Measurements from ENCODE around the gene MALT1.

- TF ChIP-seq, protein P1, sequence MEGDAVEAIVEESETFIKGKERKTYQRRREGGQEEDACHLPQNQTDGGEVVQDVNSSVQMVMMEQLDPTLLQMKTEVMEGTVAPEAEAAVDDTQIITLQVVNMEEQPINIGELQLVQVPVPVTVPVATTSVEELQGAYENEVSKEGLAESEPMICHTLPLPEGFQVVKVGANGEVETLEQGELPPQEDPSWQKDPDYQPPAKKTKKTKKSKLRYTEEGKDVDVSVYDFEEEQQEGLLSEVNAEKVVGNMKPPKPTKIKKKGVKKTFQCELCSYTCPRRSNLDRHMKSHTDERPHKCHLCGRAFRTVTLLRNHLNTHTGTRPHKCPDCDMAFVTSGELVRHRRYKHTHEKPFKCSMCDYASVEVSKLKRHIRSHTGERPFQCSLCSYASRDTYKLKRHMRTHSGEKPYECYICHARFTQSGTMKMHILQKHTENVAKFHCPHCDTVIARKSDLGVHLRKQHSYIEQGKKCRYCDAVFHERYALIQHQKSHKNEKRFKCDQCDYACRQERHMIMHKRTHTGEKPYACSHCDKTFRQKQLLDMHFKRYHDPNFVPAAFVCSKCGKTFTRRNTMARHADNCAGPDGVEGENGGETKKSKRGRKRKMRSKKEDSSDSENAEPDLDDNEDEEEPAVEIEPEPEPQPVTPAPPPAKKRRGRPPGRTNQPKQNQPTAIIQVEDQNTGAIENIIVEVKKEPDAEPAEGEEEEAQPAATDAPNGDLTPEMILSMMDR (IDR thresholded peaks at IDR 0.05): no peak
- TF ChIP-seq POLR2A (IDR thresholded peaks at IDR 0.05) (no peak), EP300 (IDR thresholded peaks at IDR 0.05) (no peak)
These were observed 16.6 kb downstream of the MALT1 start for GRCh38 chr18:58687871-58688308.
